K562 (cell line): ENCODE data around the gene MYL6B. TPM values are rescaled to one million over a fixed set of nuclear protein-coding genes. Genes with fewer than 3 reads are reported as not detected.
A peak's percentile ranks its signal among the peaks of the same experiment; 100 is the strongest.

Experiments used
- ARHGAP35 ChIP-seq: fragments of 450-650 bp; IDR thresholded peaks from 2 replicates; pipeline ENCODE4 v1.6.1; 2018; ENCODE audit not compliant: partially characterized antibody
- BACH1 ChIP-seq: fragments of 200-800 bp; sonication (Bioruptor generic); IDR thresholded peaks from 2 replicates; pipeline ENCODE4 v1.6.1; 2016; ENCODE audit warnings: missing genetic modification characterization, missing compliant biosample characterization
- KAT2B ChIP-seq: IDR thresholded peaks from one replicate; pipeline ENCODE4 v1.6.1; 2012; ENCODE audit warnings: low read depth, mild to moderate bottlenecking, control low read depth, inconsistent platforms, low read length, moderate library complexity
- MGA ChIP-seq: fragments of 450-650 bp; IDR thresholded peaks from 2 replicates; pipeline ENCODE4 v1.6.1; 2016; ENCODE audit warnings: mild to moderate bottlenecking, moderate library complexity
- TOE1 ChIP-seq, 2 experiments: fragments of 450-650 bp in 1 of 2; sonication (generic) in 1 of 2; formaldehyde crosslinking in 1 of 2; IDR thresholded peaks; 2 replicates each; pipeline versions ENCODE4 v1.7.1 to v1.8.0; 2016 to 2022; ENCODE audit warnings: borderline replicate concordance in 2 of 2, mild to moderate bottlenecking in 2 of 2, antibody characterized with exemption in 1 of 2, inconsistent platforms in 1 of 2, low read depth in 1 of 2, missing genetic modification reagents in 1 of 2, moderate library complexity in 1 of 2
- ZNF3 ChIP-seq: fragments of 250-450 bp; sonication (Bioruptor Pico); IDR thresholded peaks from 2 replicates; pipeline ENCODE4 v1.5.0; 2021; ENCODE audit warnings: mild to moderate bottlenecking, moderate library complexity
- polyA plus RNA-seq, 8 experiments: library from polyadenylated mRNA; depleted of rRNA in 4 of 8; stranded (reverse) in 5 of 8; unstranded in 3 of 8; fragments of >200 nt; fragmentation: Nextera tagmentation in 2 of 8; fragmentation: Illumina TruSeq in 1 of 8; extraction: Ambion mirVana in 2 of 8; extraction: Trizol in 1 of 8; gene quantifications; 2 replicates each; pipeline versions ENCODE4 v1.2.1 to v1.2.3, GENCODE V29; 2011 to 2014; ENCODE audit warnings: inconsistent platforms in 1 of 8, missing spikeins in 1 of 8
- total RNA-seq, 7 experiments: library from RNA; depleted of rRNA in 6 of 7; stranded (reverse); fragments of >200 nt in 6 of 7; fragmentation: Illumina TruSeq in 2 of 7; extraction: Trizol in 2 of 7; gene quantifications; 2 replicates each; pipeline versions ENCODE4 v1.2.1 to v1.2.3, GENCODE V29; 2011 to 2021; ENCODE audit warnings: low replicate concordance in 1 of 7
- TF ChIP-seq, protein P1 (sequence below): fragments of 450-650 bp; IDR thresholded peaks from 2 replicates; pipeline ENCODE4 v1.6.1; 2017; ENCODE audit warnings: antibody characterized with exemption
- TF ChIP-seq, protein P2 (sequence below), 2 experiments: fragments of 450-650 bp; IDR thresholded peaks; 2 replicates each; pipeline ENCODE4 v1.6.1; 2016

The MYL6B gene
- total and polyA plus RNA-seq, 9 of the 15 experiments (the other 6 are each of a cell fraction or from before 2014, with no cell fraction given): 42.8 to 77.3 (median 68.6) TPM

- TF ChIP-seq, protein P1, sequence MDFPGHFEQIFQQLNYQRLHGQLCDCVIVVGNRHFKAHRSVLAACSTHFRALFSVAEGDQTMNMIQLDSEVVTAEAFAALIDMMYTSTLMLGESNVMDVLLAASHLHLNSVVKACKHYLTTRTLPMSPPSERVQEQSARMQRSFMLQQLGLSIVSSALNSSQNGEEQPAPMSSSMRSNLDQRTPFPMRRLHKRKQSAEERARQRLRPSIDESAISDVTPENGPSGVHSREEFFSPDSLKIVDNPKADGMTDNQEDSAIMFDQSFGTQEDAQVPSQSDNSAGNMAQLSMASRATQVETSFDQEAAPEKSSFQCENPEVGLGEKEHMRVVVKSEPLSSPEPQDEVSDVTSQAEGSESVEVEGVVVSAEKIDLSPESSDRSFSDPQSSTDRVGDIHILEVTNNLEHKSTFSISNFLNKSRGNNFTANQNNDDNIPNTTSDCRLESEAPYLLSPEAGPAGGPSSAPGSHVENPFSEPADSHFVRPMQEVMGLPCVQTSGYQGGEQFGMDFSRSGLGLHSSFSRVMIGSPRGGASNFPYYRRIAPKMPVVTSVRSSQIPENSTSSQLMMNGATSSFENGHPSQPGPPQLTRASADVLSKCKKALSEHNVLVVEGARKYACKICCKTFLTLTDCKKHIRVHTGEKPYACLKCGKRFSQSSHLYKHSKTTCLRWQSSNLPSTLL: 0 out of 2 replicates have a peak, but pooled peaks have one; percentile 38
- peak; percentile 42; the same call in 1 of the 2 replicates for TF ChIP-seq BACH1 (tag)
- TF ChIP-seq, protein P2, sequence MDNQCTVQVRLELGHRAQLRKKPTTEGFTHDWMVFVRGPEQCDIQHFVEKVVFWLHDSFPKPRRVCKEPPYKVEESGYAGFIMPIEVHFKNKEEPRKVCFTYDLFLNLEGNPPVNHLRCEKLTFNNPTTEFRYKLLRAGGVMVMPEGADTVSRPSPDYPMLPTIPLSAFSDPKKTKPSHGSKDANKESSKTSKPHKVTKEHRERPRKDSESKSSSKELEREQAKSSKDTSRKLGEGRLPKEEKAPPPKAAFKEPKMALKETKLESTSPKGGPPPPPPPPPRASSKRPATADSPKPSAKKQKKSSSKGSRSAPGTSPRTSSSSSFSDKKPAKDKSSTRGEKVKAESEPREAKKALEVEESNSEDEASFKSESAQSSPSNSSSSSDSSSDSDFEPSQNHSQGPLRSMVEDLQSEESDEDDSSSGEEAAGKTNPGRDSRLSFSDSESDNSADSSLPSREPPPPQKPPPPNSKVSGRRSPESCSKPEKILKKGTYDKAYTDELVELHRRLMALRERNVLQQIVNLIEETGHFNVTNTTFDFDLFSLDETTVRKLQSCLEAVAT (IDR thresholded peaks at IDR 0.05): 0 out of 4 replicates have a peak, but pooled peaks of 1 of the 2 experiments have one; percentile 55
- peak; percentile 45 for TF ChIP-seq MGA
- TF ChIP-seq ARHGAP35: no peak
- no peak for TF ChIP-seq KAT2B
- TF ChIP-seq ZNF3: no peak
- TF ChIP-seq TOE1 (IDR thresholded peaks at IDR 0.05; ENCODE audit: borderline replicate concordance): peak; percentile 12; the same call in 1 of the 2 replicates
- peak; percentile 19; the same call in 1 of the 2 replicates for TF ChIP-seq TOE1 (CRISPR knock-in tag; IDR thresholded peaks at IDR 0.05; ENCODE audit: borderline replicate concordance, low read depth)
These were observed 47.4 kb upstream of the MYL6B start (continued) for GRCh38 chr12:56104815-56105608.
